B cell (primary cell): ENCODE measurements around the gene RIC3. TPM values are rescaled to one million over a fixed set of nuclear protein-coding genes. Genes with fewer than 3 reads are reported as not detected.

ENCODE experiments used
- ATAC-seq: fragments of 200-7000 bp; cut with Tn5 transposase; one replicate; pipeline ENCODE4 v1.10.0; 2021; ENCODE audit warnings: low read depth, mild to moderate bottlenecking, moderate number of reproducible peaks, moderate library complexity
- CTCF ChIA-PET: fragments of 350-600 bp; sonication (Branson Sonifier 250); formaldehyde crosslinking; loops from one replicate; lab custom pipeline; 2021; ENCODE audit warnings: antibody characterized with exemption, inconsistent platforms; lab: Charles Lee
- POLR2A ChIA-PET: fragments of 350-600 bp; sonication (Branson Sonifier 250); formaldehyde crosslinking; loops from one replicate; lab custom pipeline; 2021; ENCODE audit warnings: antibody characterized with exemption; lab: Charles Lee
- DNase-seq: peaks from one replicate; pipeline ENCODE4 v3.0.0; 2013
- H2AFZ ChIP-seq: 2 replicates; pipeline ENCODE4 v1.6.1; 2012; ENCODE audit warnings: mild to moderate bottlenecking, low read depth, low read length; ENCODE audit not compliant: insufficient read depth, poor library complexity, severe bottlenecking
- H3K27ac ChIP-seq, 2 donors: 1 replicate in 1 of 2; 2 replicates in 1 of 2; pipeline ENCODE4 v1.5.1; 2012 to 2013; ENCODE audit warnings: low read length in 2 of 2, mild to moderate bottlenecking in 2 of 2, moderate library complexity in 1 of 2
- H3K27me3 ChIP-seq, 4 experiments: fragments of 200-600 bp in 1 of 4; sonication (generic) in 1 of 4; replicated peaks in 1 of 4; 1 replicate in 2 of 4; 2 replicates in 2 of 4; pipeline versions ENCODE4 v1.6.1 to v1.7.0; 2013 to 2016; ENCODE audit warnings: low read length in 3 of 4, mild to moderate bottlenecking in 2 of 4, mixed read lengths in 1 of 4, moderate library complexity in 1 of 4; ENCODE audit not compliant: insufficient read depth in 4 of 4, control insufficient read depth in 3 of 4; ENCODE audit errors: control extremely low read depth in 1 of 4
- H3K36me3 ChIP-seq, 2 experiments: replicated peaks in 1 of 2; 1 replicate in 1 of 2; 2 replicates in 1 of 2; pipeline versions ENCODE4 v1.6.1 to v1.7.1; 2013; ENCODE audit warnings: low read length in 1 of 2; ENCODE audit not compliant: insufficient read depth in 2 of 2, control insufficient read depth in 1 of 2; ENCODE audit errors: control extremely low read depth in 1 of 2, extremely low read depth in 1 of 2
- H3K4me1 ChIP-seq, 2 donors: fragments of 200-600 bp in 1 of 2; sonication (generic) in 1 of 2; 1 replicate in 1 of 2; 2 replicates in 1 of 2; pipeline versions ENCODE4 v1.5.1 to v1.6.1; 2013 to 2017; ENCODE audit warnings: low read length in 2 of 2; ENCODE audit not compliant: control insufficient read depth in 2 of 2, insufficient read depth in 2 of 2
- H3K4me2 ChIP-seq: replicated peaks from 2 replicates; pipeline ENCODE3; 2012; ENCODE audit warnings: mild to moderate bottlenecking, low read depth, low read length; ENCODE audit not compliant: poor library complexity, severe bottlenecking
- H3K4me3 ChIP-seq, 5 experiments: fragments of 200-600 bp in 1 of 5; sonication (generic) in 1 of 5; 1 replicate in 3 of 5; 2 replicates in 2 of 5; pipeline versions ENCODE4 v1.5.1 to v1.7.0; 2011 to 2016; ENCODE audit warnings: low read length in 4 of 5, mild to moderate bottlenecking in 4 of 5, low read depth in 2 of 5, control low read depth in 1 of 5, moderate library complexity in 1 of 5; ENCODE audit not compliant: insufficient read depth in 1 of 5; ENCODE audit errors: control extremely low read depth in 1 of 5, extremely low read depth in 1 of 5
- H3K79me2 ChIP-seq: fragments of 200-600 bp; sonication (generic); one replicate; pipeline ENCODE4 v1.6.0; 2016; ENCODE audit warnings: low read length; ENCODE audit not compliant: control insufficient read depth, insufficient read depth
- H3K9ac ChIP-seq: fragments of 200-600 bp; sonication (generic); 2 replicates; pipeline ENCODE4 v1.6.1; 2017; ENCODE audit warnings: mild to moderate bottlenecking, low read length, moderate library complexity
- H3K9me3 ChIP-seq, 3 donors: one replicate each; pipeline versions ENCODE4 v1.6.1 to v1.7.1; 2013; ENCODE audit warnings: low read length in 2 of 3; ENCODE audit not compliant: control insufficient read depth in 2 of 3, insufficient read depth in 1 of 3; ENCODE audit errors: control extremely low read depth in 1 of 3
- H4K20me1 ChIP-seq: 2 replicates; pipeline ENCODE4 v1.6.0; 2012; ENCODE audit warnings: mild to moderate bottlenecking, low read length; ENCODE audit not compliant: insufficient read depth, control insufficient read depth, poor library complexity, severe bottlenecking
- H3K27ac Mint-ChIP-seq: one replicate; pipeline ENCODE4 v1.8.0; 2021; ENCODE audit warnings: mixed read lengths
- H3K27me3 Mint-ChIP-seq: one replicate; pipeline ENCODE4 v1.8.0; 2021; ENCODE audit warnings: mixed read lengths
- H3K4me1 Mint-ChIP-seq: one replicate; pipeline ENCODE4 v1.8.0; 2021; ENCODE audit warnings: mixed read lengths
- H3K4me3 Mint-ChIP-seq: one replicate; pipeline ENCODE4 v1.8.0; 2021; ENCODE audit warnings: mixed read lengths
- H3K9me3 Mint-ChIP-seq: one replicate; pipeline ENCODE4 v1.8.0; 2022; ENCODE audit warnings: mixed read lengths; ENCODE audit not compliant: insufficient read depth
- CTCF ChIP-seq: fragments of 200-600 bp; IDR thresholded peaks from one replicate; pipeline ENCODE4 v1.8.0; 2022; ENCODE audit warnings: antibody characterized with exemption, mild to moderate bottlenecking
- EZH2 ChIP-seq: IDR thresholded peaks from 2 replicates; pipeline ENCODE4 v1.6.1; 2012; ENCODE audit warnings: borderline replicate concordance, low read depth, mild to moderate bottlenecking, moderate library complexity, low read length; ENCODE audit not compliant: insufficient read depth, poor library complexity, severe bottlenecking
- WGBS: methylation state at CpG from one replicate; pipeline ENCODE4 v1.1.5; 2013; ENCODE audit warnings: missing lambda C conversion rate; ENCODE audit not compliant: insufficient coverage; 5-methylcytosine and 5-hydroxymethylcytosine counted together
- intact Hi-C: fragments of 100-400 bp; cut with micrococcal nuclease; formaldehyde crosslinking; loops from one replicate; pipeline ENCODE4 v1.10.0; 2022
- polyA plus RNA-seq: library from polyadenylated mRNA; depleted of rRNA; stranded (reverse); fragments of >200 nt; gene quantifications from 2 replicates; pipeline ENCODE4 v1.2.3, GENCODE V29; 2012
- total RNA-seq, 2 donors: library from RNA; stranded (reverse); fragments of 120-200 nt in 1 of 2; gene quantifications; 1 replicate in 1 of 2; 2 replicates in 1 of 2; pipeline versions ENCODE4 v1.2.3 to v1.2.4, GENCODE V29; 2013 to 2022

The RIC3 gene
- total and polyA plus RNA-seq, 2 donors (not counting 1 experiment from before 2014, with no cell fraction given): 62.4 to 74.6 TPM

GRCh38 chr11:8068605-8069221 lies 100.1 kb downstream of the RIC3 start:
- Histone ChIP-seq H2AFZ (no peak overlapping the region), H3K27ac (no peak overlapping the region), H3K9me3 (no peaks in the 10 kb centered on the region), H3K79me2 (no peaks in the 10 kb centered on the region), H3K9ac (no peak overlapping the region), H3K4me2 (no peak overlapping the region), H4K20me1 (no peaks in the 10 kb centered on the region), H3K36me3 (no peaks in the 10 kb centered on the region), H3K27me3 (peaks cover 0 to 5% (median 0%) of the 10 kb centered on the region in 4 experiments), H3K4me3 (no peak overlapping the region), H3K4me1 (peaks cover 5 to 7% of the 10 kb centered on the region in 2 donors)
- WGBS: 70% methylated on average over 14 of the region's 15 CpGs
- Mint-ChIP-seq H3K9me3 (no peaks in the 10 kb centered on the region), H3K27ac (no peak overlapping the region), H3K27me3 (peaks cover 42% of the 10 kb centered on the region), H3K4me1 (peaks cover 2% of the 10 kb centered on the region), H3K4me3 (no peak overlapping the region)
- ChIA-PET POLR2A (no interaction called here), CTCF (no interaction called here)
- ATAC-seq: no peak
- no peak for DNase-seq
- no peak for TF ChIP-seq CTCF
- no peak for TF ChIP-seq EZH2
- intact Hi-C loops: no loop called here

GRCh38 chr11:8067929-8068575 lies 100.8 kb downstream of the RIC3 start:
- Histone ChIP-seq H3K4me1 (peaks cover 5 to 7% of the 10 kb centered on the region in 2 donors), H3K4me2 (no peak overlapping the region), H3K4me3 (no peak overlapping the region), H3K9ac (no peak overlapping the region), H3K36me3 (no peaks in the 10 kb centered on the region), H3K79me2 (no peaks in the 10 kb centered on the region), H3K27me3 (peaks cover 0 to 5% (median 0%) of the 10 kb centered on the region in 4 experiments), H2AFZ (no peak overlapping the region), H3K9me3 (no peaks in the 10 kb centered on the region), H3K27ac (no peak overlapping the region), H4K20me1 (no peaks in the 10 kb centered on the region)
- 88% methylated on average over 13 of the region's 13 CpGs for WGBS
- intact Hi-C loops: no loop called here
- ATAC-seq (no peak), DNase-seq (no peak)
- ChIA-PET CTCF (interaction anchor here (1.4 kb wide), 1 partner anchor 31 kb away, joined by 4 read pairs; no protein-coding TSS in a partner anchor), POLR2A (no interaction called here)
- Mint-ChIP-seq H3K27ac (no peak overlapping the region), H3K27me3 (peaks cover 35% of the 10 kb centered on the region), H3K4me3 (no peak overlapping the region), H3K4me1 (peaks cover 2% of the 10 kb centered on the region), H3K9me3 (no peaks in the 10 kb centered on the region)
- TF ChIP-seq CTCF (no peak), EZH2 (no peak)
